MCF 10A (cell line): ENCODE results near the gene ST3GAL3. TPM values are rescaled to one million over a fixed set of nuclear protein-coding genes. Genes with fewer than 3 reads are reported as not detected.
"Not testable (repeated sequence)": the region's sequence is repeated elsewhere in the genome, so short reads cannot be mapped to it uniquely, and the experiment has no call there.

Experiments
- BruUV-seq: library from RNA; stranded (reverse); fragments of 400-500 nt; replicated peaks from 2 replicates; lab custom pipeline; 2021; lab: Mats Ljungman, UMichigan
- CTCF ChIA-PET: fragments of 300-600 bp; sonication (Branson Sonifier 250); formaldehyde crosslinking; extraction: SDS; loops from one replicate; lab custom pipeline; 2021; ENCODE audit warnings: antibody characterized with exemption, inconsistent platforms; lab: Yijun Ruan, JAX
- POLR2A ChIA-PET: fragments of 300-600, 350-650 bp; sonication (Branson Sonifier 250); formaldehyde crosslinking; extraction: SDS; loops from one replicate; lab custom pipeline; 2020; ENCODE audit warnings: antibody characterized with exemption, inconsistent platforms; lab: Yijun Ruan, JAX
- DNase-seq: peaks from one replicate; pipeline ENCODE4 v3.0.0-alpha.2; 2018; ENCODE audit not compliant: unreplicated experiment
- H3K27ac Mint-ChIP-seq: one replicate; pipeline ENCODE4 v1.8.0; 2022; ENCODE audit warnings: mild to moderate bottlenecking, low read depth, mixed read lengths; ENCODE audit not compliant: unreplicated experiment
- H3K27me3 Mint-ChIP-seq: one replicate; pipeline ENCODE4 v1.8.0; 2022; ENCODE audit warnings: mixed read lengths; ENCODE audit not compliant: insufficient read depth, unreplicated experiment
- H3K36me3 Mint-ChIP-seq: one replicate; pipeline ENCODE4 v1.8.0; 2022; ENCODE audit warnings: mild to moderate bottlenecking, moderate library complexity, mixed read lengths; ENCODE audit not compliant: insufficient read depth, unreplicated experiment
- H3K4me1 Mint-ChIP-seq: one replicate; pipeline ENCODE4 v1.8.0; 2022; ENCODE audit warnings: mixed read lengths; ENCODE audit not compliant: insufficient read depth, unreplicated experiment
- H3K4me3 Mint-ChIP-seq: one replicate; pipeline ENCODE4 v1.8.0; 2022; ENCODE audit warnings: mild to moderate bottlenecking, moderate library complexity, mixed read lengths; ENCODE audit not compliant: unreplicated experiment
- H3K9me3 Mint-ChIP-seq: one replicate; pipeline ENCODE4 v1.8.0; 2022; ENCODE audit warnings: mixed read lengths; ENCODE audit not compliant: unreplicated experiment
- CTCF ChIP-seq: fragments of 200-600 bp; IDR thresholded peaks from one replicate; pipeline ENCODE4 v1.8.0; 2022; ENCODE audit warnings: antibody characterized with exemption, mild to moderate bottlenecking; ENCODE audit not compliant: unreplicated experiment
- intact Hi-C: fragments of 100-400 bp; cut with micrococcal nuclease; formaldehyde crosslinking; loops from 2 replicates; pipeline ENCODE4 v1.14.1; 2022
- total RNA-seq: library from RNA; stranded (reverse); gene quantifications from 2 replicates; pipeline ENCODE4 v1.2.3, GENCODE V29; 2022

Gene ST3GAL3
- total RNA-seq, 1 experiment from 2014 or later = 24.2 TPM

- ChIA-PET POLR2A (interaction anchor here (0.7 to 3.3 kb wide), 8 partner anchors 13 to 690 kb away, joined by 3 to 24 read pairs (median 4); partner anchors contain the start of gene KDM4A), CTCF (interaction anchor here (1.2 kb wide), 1 partner anchor 234 kb away, joined by 3 read pairs; no protein-coding TSS in a partner anchor)
- TF ChIP-seq CTCF = no peak
- Mint-ChIP-seq H3K9me3 (no peaks in the 10 kb centered on the region), H3K4me3 (peak overlapping the region; percentile 42), H3K27ac (peak overlapping the region; percentile 71), H3K36me3 (peaks cover 18% of the 10 kb centered on the region), H3K4me1 (peaks cover 43% of the 10 kb centered on the region), H3K27me3 (no peaks in the 10 kb centered on the region)
- no TSS peak for BruUV-seq
- peak; percentile 74 for DNase-seq
- intact Hi-C loops = no loop called here
These were observed 4.4 kb downstream of the ST3GAL3 start for GRCh38 chr1:43711524-43712386.

GRCh38 chr1:43716559-43717281 lies 9.4 kb downstream of the ST3GAL3 start:
- H3K4me1 Mint-ChIP-seq = peaks cover 18% of the 10 kb centered on the region
- intact Hi-C loops = no loop called here
- DNase-seq = no peak
- CTCF ChIA-PET = no interaction called here
- TF ChIP-seq CTCF = no peak
- POLR2A ChIA-PET = interaction anchor here (1.0 to 1.2 kb wide), 2 partner anchors 67 to 152 kb away, joined by 3 read pairs; partner anchors contain the start of gene KDM4A
- H3K27me3 Mint-ChIP-seq = no peaks in the 10 kb centered on the region
- no peaks in the 10 kb centered on the region for H3K9me3 Mint-ChIP-seq
- no peak overlapping the region for H3K27ac Mint-ChIP-seq
- H3K36me3 Mint-ChIP-seq = no peaks in the 10 kb centered on the region
- H3K4me3 Mint-ChIP-seq = no peak overlapping the region
- BruUV-seq = no TSS peak

GRCh38 chr1:43719063-43719462 lies 11.7 kb downstream of the ST3GAL3 start:
- no peak for DNase-seq
- no peaks in the 10 kb centered on the region for H3K9me3 Mint-ChIP-seq
- no TSS peak for BruUV-seq
- intact Hi-C loops = no loop called here
- H3K27ac Mint-ChIP-seq = no peak overlapping the region
- ChIA-PET POLR2A (interaction anchor here (1.1 kb wide), 1 partner anchor 12 kb away, joined by 4 read pairs; the partner anchor contains the start of gene ST3GAL3), CTCF (no interaction called here)
- peaks cover 4% of the 10 kb centered on the region for H3K4me1 Mint-ChIP-seq
- no peak overlapping the region for H3K4me3 Mint-ChIP-seq
- no peaks in the 10 kb centered on the region for H3K27me3 Mint-ChIP-seq
- no peak for TF ChIP-seq CTCF
- no peaks in the 10 kb centered on the region for H3K36me3 Mint-ChIP-seq

- H3K4me1 Mint-ChIP-seq, BruUV-seq, H3K4me3 Mint-ChIP-seq, intact Hi-C loops, H3K27ac Mint-ChIP-seq, H3K27me3 Mint-ChIP-seq, H3K9me3 Mint-ChIP-seq, H3K36me3 Mint-ChIP-seq, DNase-seq: not testable (repeated sequence)
- CTCF ChIA-PET = interaction anchor here (0.8 to 1.2 kb wide), 2 partner anchors 9 to 20 kb away, joined by 3 to 4 read pairs; no protein-coding TSS in a partner anchor
- POLR2A ChIA-PET = interaction anchor here (1.1 kb wide), 1 partner anchor 13 kb away, joined by 4 read pairs; the partner anchor contains the start of gene ST3GAL3
These were observed 12.5 kb downstream of the ST3GAL3 start for GRCh38 chr1:43719670-43720419.
